Measurements from ENCODE around the gene TEX22.
"Not testable (repeated sequence)": the region's sequence is repeated elsewhere in the genome, so short reads cannot be mapped to it uniquely, and the experiment has no call there.

The TEX22 gene

DNA sequence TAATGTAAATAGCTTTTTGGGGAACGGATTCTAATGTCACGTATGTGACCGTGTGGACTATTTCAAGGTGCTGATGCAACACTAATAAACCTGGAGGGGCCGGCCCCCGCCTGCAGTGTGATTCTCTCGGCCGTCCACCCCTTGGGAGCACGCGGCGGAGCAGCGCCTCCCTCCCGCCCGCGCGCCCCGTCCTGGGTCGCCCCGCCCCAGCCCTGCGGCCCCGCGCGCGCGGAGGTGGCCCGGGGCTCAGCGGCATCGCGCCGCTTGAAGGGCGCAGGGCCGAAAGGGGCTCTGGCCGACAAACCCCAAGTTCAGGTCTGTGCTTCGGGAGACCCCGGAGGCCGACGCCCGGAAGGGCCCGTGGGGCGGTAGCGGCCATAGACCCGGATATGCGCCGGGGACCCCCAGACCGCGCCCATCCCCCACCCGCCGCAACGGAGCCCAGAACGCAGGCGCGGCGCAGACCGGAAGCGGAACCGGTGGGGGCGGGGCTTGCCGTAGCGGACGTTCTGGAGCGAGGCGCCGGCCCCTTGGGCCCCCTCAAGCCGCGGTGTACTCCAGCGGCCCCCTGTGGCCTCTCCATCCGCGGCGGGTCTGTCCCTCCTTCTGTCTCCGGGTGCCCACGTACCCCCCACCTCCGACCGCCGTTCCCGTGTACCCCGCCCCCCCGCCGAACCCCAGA is at the start of gene TEX22:
Gene TEX22, plus strand, starts transcription at position 495 of the 682 bp plus-strand sequence. CDS start 803 bp downstream, outside the sequence.
- peak; percentile 82 for DNase-seq

DNA sequence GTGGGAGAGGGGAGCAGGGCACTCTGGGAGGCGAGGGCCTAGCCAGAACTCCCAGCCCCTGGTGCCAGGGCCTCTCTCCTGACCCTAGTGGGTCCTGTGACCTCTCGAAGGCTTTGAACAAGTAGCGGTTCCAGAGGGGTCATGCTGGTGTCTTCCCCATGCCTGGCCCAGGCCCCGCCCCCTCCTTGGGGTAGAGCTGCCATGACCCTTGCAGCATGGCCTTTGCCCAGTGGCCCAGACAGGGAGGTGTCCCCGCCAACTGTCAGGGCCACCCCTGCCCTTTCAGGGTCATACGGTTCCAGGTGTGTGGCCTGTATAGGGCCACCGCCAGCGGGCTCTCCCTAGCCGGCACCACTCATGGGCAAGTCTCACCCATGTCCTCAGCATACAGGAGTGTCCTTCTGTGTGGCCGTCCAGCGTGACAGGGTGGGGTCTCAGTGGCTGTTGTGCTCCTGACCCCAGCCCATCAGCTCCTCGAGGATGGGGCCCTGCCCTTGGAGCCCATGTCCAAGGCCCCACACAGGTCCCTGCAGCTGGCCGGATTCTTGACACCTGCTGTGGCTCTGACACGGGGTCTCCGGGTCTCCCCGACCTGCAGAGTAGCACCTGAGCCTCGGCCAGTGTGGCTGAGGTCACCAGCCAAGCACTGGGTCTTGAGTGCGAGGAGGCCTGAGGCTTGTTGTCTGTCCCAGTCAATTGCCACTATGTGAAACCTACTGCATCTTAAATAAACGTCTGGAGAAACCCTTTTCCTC is 49.2 kb upstream of the TEX22 start:
- no peak for DNase-seq

DNA sequence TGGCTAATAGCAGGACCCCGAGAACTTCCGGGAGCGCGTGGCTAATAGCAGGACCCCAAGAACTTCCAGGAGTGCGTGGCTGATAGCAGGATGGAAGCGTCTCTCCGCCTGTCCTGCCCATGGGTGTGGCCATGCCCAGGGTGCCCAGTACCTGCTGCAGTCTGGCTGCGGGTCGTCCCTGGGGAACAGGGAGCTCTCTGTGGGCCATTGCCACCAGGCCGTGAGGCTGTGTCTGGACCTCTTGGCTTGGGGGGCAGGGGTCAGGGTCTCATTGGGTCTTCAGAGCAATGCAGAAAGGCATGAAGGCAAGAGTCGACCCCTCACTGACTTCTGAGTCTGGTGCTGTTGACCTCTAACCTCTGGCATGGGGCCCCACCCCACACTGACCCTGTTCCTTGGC is 48.3 kb upstream of the TEX22 start:
- no peak for DNase-seq

DNA sequence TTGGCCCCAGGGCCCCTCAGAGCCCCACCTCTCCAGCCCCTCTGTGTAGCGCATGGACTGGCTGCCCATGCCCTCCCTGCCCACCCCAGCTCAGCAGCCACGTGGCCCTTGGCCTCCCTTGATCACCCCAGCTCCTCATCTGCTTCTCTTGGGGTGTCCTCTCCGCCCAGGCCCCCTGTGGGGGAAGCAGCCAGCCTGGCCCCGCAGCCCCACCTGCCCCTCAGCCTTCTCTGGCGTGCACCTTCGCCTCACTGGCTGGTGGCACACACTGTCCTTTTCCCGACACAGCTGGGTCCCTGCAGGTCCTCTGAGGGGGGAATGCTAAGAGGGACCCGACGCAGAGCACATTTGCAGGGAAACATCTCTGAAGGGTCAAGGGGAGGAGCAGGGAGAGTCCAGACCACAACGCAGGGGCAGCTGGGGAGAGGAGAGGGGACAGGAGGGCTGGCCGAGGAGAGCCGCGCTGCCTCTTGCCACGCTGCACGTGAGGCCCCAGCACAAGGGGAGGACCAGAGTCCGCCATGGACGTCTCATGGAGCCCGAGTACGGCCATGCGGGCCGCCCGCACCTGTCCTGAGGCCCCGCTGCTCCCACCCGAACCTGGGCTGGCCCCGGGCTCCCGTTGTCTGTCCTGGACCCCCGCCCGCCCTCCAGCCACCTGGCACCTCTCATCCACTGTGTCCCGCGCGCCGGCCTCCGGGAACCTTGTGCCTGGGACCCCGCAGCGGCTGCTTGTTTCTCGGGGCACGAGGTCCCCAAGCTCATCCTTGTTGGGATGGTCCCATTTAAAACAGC is 47.7 kb upstream of the TEX22 start:
- DNase-seq = no peak

- no peak for DNase-seq
Measured at GRCh38 chr14:105351410-105351809, 46.9 kb upstream of the TEX22 start.

DNA sequence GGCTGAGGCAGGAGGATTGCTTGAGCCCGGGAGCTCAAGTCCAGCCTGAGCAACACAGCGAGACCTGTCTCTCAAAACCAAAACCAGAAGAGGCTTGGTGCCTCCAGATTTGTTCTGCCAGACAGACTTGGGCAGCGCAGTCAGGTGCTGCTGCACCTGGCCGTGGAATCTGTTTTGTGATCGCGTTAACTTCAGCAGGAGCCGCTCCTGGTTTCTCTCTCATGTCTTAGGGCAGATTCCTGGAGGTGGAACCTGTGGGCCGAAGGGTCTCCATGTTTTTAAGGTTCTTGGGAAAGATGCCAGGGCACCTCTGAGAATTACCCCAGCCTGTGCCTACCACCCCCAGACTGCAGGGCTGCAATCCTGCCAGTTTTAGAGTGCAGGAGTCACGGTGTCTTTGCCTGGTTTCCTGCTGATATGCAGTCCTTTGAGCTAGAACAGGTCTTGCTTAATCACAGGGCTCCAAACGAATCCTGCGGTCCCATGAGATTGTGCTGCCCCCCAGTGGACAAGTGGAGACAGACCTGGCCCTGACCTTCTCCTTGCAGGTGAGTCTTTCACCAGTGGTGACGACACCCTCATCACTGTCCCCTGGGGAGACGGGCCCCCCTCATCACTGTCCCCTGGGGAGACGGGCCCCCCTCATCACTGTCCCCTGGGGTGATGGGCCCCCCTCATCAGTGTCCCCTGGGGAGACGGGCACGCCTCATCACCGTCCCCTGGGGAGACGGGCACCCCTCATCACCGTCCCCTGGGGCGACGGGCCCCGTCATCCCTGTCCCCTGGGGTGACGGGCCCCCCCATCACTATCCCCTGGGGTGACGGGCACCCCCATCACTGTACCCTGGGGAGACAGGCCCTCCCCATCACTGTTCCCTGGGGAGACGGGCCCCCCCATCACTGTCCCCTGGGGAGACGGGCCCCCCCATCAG is 46.2 kb upstream of the TEX22 start:
- peak; percentile 83 for DNase-seq

GRCh38 chr14:105353136-105353535 is 45.2 kb upstream of the TEX22 start:
- no peak for DNase-seq

- DNase-seq = no peak
Measured at GRCh38 chr14:105354541-105354940, 43.8 kb upstream of the TEX22 start.

- no peak for DNase-seq
Measured at GRCh38 chr14:105355049-105355575, 43.2 kb upstream of the TEX22 start.

DNA sequence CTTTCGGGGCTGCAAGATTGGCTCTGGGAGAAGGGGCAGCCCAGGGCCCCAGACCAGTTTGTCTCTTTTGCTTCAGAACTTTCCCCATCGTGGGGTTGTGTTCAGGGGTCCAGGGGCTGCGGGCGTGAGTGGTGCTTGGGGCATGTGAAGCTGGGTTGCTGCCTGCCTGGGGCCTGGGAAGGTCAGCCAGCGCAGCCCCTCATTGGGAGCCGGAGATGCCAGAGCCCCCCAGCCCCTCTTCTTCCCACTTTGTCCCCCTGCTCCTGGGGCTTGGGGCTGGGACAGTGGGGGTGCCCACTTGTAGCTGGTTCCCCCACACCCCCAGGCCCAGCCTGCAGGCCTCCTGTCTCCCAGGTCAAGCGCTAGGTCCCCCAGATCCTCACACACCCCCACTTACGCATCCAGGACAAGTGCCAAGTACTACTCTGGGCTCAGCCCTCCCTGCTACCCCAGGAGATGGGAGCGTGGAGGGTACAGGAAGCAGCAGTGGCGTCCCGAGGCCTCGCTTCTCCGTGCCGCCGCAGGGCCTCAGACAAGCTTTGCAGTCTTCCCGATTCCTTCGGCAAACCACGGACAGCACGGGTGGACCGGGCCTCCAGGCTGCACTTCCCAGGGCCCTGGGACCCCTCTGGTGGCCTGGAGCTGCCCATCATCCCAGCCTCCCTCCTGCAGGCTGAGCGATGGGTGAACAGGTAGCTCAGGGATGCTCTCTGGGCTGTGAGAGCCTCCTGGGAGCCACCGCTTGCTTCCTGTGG is 42.3 kb upstream of the TEX22 start:
- DNase-seq = no peak

DNA sequence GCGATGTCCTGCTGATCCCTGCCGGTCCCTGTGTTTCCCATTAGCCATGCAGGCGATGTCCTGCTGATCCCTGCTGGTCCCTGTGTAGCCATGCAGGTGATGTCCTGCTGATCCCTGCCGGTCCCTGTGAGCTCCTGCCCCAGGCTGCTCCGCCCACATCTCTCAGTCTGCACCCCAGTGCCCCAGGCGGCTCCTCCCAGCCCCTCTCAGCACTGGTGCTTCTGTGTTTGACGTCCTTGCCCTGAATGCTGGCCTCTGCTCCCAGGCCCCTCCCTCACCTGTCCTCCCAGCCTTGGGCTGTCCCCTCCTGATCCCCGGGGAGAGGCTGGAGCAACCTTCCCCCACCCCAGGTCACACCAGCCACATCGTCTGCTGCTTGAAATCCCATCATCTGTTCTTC is 41.4 kb upstream of the TEX22 start:
- no peak for DNase-seq

DNA sequence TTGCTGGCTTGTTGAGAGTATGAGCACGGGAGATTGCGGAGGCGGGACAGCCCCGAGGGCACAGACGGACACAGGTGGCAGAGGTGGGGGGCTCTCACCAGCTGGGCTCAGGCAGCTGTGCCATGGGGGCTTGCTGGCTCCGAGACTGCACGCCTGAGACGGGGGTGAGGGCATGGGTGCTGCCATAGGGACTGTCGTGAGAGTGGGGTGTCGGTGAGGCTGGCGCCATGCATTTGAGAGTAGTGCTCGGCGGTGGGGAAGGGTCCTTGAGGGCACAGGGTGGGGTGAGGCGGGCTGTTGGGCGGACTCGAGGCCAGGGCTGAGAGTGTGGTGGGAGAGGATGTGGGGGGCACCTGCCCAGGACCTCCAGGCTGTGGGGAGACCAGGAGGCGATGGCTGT is 40.7 kb upstream of the TEX22 start:
- DNase-seq = no peak

DNA sequence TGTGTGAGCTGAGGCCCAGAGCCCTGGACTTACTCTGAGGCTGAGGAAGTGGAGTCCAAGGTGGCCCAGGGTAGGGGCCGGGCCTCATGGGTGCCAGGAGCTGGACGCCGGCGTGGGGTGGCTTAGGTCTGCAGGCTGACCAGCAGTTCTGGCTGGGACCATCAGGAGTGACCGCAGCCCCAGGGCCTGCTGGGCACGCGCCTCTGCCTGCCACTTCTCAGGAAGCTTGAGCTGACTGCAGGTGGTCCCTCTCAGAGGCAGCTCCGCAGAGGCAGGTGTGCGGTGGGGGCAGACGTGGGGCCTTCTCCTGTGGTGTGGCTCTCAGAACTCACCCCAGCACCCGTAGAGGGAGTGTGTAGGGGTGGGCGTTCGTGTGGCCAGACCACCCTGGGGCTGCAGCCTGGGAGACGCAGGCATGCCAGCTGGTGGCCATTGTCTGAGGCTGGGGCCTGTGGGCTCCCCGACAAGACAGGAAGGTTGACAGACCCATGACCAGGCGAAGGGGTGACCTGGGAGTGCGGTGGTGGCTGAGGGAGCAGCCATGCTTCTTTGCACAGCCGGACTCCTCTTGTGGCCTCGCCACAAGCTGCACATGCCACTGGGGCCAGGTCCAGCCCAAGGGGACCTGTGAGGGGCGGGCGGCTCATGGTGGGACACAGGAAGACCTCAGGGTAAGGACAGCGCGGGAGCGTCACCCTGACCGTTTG is 40.0 kb upstream of the TEX22 start:
- DNase-seq = no peak

- DNase-seq = no peak
Measured at GRCh38 chr14:105358943-105359342, 39.4 kb upstream of the TEX22 start.

GRCh38 chr14:105361412-105361811 is 36.9 kb upstream of the TEX22 start:
- not testable (repeated sequence) for DNase-seq

DNA sequence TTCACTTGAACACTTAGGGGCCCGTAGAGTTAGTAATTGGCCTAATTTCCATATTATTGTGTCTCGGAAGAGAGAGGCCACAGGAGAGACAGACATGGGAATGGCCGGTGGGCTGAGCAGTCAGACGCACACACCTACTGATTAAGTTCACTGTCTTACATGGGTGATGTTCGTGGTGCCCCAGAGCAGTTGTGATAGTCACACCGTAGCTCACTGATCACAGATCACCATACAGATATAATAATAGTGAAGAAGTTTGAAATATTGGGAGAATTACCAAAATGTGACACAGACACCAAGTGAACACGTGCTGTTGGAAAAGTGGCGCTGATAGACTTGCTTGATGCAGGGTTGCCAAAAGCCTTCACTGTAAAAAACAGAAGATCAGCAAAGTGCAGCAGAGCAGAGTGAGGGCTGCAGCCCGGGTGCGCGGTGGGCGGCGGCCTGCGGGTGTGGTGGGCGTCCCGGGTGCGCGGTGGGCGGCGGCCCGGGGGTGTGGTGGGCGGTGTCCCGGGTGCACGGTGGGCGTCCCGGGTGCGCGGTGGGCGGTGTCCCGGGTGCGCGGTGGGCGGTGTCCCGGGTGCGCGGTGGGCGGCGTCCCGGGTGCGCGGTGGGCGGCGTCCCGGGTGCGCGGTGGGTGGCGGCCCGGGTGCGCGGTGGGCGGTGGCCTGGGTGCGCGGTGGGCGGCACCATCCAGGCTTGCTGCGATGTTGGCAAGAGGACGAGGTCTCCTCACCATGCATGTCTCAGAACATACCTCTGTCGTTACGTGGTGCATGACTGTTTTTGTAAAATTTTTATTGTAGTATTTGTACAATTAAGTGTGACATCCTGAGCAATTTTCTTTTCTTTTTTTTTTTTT is 34.3 kb upstream of the TEX22 start:
- DNase-seq = peak; percentile 25

DNA sequence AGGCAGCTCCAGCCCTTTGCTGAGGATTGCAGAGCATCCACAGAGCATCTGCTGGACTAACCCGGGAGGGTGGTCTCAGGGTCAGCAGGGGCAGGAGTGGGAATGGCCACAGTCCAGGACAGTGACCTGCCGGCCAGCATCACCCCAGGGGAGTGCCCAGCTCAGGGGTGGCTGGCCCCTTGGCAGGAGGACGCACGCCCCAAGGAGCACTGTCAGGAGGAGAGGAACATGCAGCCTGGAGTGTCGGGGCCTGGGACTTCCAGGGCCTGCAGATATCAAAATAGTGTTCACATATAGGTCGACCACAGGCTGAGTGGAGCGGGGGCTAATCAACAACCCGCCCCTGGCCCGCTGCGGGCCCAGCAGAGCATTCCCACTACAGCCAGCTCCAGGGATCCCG is 33.2 kb upstream of the TEX22 start:
- DNase-seq = no peak

GRCh38 chr14:105365681-105366080 is 32.7 kb upstream of the TEX22 start:
- no peak for DNase-seq

DNA sequence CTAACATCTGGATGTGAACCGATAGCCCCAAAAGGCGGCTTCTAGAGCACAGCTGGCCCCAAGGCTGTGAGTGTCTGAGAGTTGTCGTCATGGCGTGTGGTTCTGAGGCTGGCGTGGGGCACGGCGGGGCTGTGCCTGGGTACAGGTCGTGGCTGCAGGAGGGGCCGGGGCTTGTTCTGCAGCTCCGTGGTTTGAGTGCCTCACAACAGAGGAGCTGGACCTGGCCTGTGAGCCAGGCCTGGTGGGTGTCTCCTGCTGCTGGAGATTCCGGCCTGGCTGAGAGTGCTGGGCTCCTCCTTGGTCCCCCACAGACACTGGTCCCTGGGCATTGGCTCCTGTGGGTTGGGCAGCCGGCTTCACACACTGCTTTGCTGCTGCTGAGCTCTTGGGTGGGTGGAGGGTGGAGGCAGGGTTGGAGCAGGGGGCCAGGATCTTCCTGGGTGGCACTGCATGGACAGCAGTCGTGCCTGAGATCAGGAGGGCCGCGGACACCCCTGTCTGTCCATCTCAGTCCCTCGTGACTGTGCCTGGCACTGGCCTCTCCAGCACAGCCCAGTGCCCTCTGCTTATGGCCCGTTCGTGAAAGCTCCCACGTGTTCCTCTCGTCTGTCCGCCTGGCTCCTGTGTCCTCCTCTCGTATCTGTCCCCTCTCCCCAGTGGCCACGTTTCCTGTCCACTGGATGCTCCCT is 31.8 kb upstream of the TEX22 start:
- no peak for DNase-seq
